HL-60/S4 treated with phorbol 12-myristate 13-acetate at 8.2 ng/mL for 4 days and 3 days (cell line): Measurements from ENCODE around the gene DIPK1A.
"Not testable (repeated sequence)": the region's sequence is repeated elsewhere in the genome, so short reads cannot be mapped to it uniquely, and the experiment has no call there.

ENCODE experiments used
- in situ Hi-C: fragments of 300-500 bp; cut with MboI; formaldehyde crosslinking; loops from 2 replicates; pipeline ENCODE4 v1.15.0; 2022; ENCODE audit warnings: low sequenced_read_pairs

Gene DIPK1A

GRCh38 chr1:92985101-92985500 lies 23.8 kb upstream of the DIPK1A start:
- in situ Hi-C loops = no loop called here

GRCh38 chr1:92980732-92981647 lies 19.7 kb upstream of the DIPK1A start:
- in situ Hi-C loops = no loop called here

DNA sequence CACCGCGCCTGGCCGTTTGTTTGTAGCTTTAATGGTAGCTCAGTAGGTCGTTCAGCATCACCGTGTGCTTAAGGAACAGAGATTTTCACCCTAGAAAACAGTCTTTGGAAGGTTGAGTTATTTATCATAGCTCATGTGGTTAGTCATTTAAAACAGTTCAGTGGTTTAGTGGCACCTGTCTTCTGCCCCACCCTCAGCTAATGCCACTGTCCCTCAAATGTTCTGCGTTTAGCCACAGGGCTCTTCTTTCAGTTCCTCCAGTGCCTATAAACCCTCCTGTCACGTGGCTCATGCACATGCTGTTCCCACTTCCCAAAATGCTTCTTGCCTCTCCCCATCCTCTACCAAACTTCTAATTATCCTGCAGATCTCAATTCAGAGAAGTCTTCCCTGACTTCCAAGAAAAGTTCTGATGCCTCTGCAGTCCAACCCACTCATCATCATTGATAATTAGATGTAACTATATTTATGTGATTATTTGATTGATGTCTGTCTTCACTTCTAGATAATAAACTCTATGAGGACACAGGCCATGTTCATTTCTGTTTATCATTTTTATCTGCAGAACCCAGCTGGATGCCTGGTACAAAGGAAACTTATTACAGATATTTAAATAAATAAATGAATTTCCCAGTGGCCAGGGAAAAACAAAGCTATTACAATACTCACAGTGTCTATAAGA lies 14.4 kb upstream of the DIPK1A start:
- in situ Hi-C loops = no loop called here

GRCh38 chr1:92974112-92974511 lies 12.8 kb upstream of the DIPK1A start:
- in situ Hi-C loops = not testable (repeated sequence)

DNA sequence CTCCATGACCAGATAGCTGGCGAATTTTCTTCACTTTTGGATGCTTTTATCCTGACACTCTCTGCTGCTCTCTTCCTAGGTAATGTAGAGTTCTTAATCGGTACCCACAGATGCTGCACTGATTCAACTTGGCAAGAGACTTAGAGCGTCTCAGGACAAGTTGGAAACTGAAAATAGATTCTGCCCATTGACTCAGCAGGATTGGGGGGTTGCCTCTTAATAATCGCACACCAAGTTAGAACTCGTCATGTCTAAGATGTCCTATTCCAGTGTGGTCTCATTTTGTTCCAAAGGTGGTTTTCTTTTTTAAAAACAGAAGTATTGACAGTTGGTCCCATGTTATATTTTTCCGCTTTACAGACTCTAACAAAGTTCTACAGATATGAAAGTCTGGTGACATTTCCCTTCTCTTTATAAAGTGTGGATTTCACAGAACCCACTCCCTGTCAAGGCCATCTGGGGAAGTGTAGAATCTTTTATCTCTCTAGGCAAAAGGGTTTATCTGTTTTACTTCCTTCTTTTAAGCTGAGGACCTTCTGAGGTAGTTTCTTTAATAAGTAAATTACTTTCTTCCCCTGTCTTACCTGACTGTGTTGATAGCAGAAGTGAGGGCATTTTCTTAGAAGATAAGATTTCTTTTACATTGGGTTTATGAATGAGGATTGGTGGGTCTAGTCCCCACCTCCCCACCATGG lies 12.1 kb upstream of the DIPK1A start:
- in situ Hi-C loops = no loop called here

- in situ Hi-C loops = no loop called here
Measured at GRCh38 chr1:92972409-92973129, 11.3 kb upstream of the DIPK1A start.

GRCh38 chr1:92971932-92972331 lies 10.7 kb upstream of the DIPK1A start:
- in situ Hi-C loops = not testable (repeated sequence)

DNA sequence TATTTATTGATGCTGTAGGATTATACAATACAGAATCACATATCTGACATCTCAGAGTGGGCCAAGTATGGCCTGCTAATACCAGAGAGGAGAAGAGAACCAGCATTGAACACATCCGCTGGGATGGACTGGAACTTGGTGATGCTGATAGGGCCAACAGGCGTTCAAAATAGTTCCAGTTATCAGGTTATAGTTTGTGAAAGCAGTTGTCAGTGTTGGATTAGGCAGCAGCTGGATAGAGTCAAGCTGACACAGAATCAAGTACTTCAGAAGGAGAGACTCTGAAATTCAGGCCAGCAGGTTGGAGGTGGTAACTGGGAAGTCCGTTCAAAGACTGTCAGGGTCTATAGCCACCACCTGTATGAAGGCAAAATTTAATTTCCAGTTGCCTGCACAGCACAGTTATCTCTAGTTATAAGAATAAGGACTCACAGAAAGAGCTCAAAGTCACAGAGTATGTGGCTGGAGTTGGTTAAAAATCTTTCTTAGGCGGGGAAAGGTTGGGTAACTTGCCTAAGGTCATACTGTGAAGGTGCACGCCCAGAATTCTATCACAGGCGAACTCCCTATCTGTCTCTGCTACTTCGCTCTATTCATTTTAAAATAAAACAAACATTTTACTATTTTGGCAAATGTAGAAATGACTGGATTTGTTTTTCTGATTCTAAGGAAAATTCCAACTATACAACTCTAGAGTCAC lies 9.9 kb upstream of the DIPK1A start:
- in situ Hi-C loops = no loop called here

GRCh38 chr1:92969517-92969916 lies 8.3 kb upstream of the DIPK1A start:
- in situ Hi-C loops = no loop called here

DNA sequence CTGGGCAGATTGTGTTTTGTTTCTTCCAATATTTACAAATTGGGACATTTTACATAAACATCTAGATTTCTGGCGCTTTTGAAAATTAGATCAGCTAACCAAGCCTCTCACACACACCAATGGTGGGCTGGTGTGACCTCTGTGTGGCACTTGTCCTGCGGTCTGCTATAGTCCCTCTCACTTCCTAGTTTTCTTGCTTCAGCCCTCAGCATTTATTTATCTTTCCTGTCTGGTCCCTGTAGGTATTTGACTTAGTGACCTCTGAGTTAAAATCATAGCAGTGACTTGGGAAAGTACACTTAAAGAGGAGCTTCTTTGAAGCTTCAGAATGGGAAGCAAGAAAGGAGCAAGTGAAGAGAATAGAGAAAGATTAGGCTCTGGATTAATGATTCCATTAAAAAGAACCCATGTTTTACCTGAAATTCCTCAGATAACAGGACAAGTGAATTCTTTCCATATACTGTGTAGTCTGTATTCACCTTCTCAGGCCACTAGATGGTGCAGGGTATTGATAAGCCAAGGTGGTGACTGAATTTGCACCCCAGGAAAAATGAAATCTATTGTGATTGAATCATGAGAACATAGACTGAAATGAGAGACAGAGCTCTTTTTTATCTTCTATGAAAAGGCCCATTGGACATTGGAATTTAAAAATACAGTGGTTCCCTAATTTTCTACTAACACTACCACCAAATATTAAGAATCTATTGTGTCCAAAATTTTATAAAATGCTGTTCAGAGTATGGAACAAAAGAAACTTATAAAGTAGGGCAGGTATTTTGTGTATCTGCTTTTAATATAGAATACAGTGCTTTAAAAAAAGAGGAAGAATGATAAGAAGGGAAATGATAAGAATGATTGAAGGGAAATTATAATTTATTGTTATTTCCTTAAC lies 7.1 kb upstream of the DIPK1A start:
- in situ Hi-C loops = no loop called here

- in situ Hi-C loops = no loop called here
Measured at GRCh38 chr1:92964998-92965397, 3.7 kb upstream of the DIPK1A start.

- in situ Hi-C loops = no loop called here
Measured at GRCh38 chr1:92964316-92964715, 3.1 kb upstream of the DIPK1A start.

DNA sequence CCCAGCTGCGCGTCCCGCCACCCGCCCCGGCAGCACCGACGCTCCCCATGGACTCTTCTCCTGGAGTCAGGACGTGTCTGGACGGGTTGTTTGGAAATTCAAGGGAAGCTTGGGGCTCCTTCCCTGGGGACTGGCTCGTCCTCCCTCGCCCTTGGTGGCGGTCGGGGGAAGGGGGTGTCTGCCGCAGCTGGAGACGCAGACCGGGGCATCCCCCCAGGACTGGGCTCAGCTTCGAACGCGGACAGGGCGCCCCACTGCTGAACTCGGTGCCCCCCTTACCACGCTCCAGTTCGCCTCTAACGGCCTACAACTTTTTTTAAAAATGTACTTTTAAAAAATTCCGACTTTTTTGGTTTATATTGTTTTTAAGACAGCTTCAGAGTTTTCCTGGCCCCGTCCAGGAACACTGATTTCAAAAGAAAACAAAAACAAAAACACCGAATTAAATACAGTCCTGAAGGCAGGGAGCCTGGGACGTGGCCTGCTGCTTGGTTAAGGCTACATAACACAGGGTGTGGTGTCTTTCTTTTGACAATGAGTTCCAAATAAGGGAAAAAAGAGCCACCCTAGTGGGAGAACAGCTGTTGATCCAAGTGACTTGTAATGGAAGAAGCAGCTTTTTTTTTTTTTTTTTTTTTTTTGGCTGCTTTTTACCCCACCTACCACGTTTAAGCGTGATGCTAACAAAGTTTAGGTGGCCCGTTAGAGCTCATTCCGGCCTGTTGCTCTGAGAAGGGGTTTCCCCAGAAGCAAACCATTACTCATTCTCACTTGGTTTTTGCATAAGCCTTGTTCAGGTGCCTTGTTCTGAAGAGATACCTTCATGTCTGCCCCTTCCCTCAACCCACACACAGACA lies 862 bp upstream of the DIPK1A start:
- in situ Hi-C loops = no loop called here

DNA sequence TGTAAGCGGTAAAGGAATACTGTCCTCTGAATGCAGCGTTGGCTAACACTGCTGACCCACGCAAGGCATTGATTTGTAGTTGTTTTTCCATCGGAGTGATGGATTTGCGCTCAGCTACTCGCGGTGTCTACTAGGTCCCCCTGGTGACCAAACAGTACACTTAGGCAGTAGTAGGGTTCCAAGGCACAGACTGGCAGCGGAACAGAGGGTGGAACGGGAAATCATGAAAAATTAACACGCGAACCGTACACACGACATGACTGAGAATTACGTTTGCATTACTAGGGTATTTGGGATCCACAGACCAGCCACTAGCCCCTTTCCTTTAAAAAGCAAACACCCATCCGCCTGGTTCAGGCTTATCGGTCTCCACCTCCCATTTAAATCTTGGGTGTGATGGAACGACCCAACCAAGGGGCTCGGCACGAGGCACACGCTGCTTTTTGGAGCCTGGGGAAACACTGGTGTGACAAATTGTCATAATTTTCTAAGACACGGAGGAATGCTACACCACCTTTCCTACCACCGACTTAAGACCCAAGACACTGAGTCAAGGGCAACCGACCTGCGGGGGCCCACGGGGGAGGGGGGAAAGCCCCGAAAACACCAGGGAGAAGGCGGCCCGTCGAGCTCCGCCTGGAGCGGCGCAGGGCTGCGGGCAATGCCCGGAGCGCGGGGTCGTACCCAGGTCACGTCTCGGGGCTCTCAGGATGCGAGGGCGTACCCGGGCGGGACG lies 699 bp downstream of the DIPK1A start:
- in situ Hi-C loops = no loop called here

- in situ Hi-C loops = no loop called here
Measured at GRCh38 chr1:92958203-92958970, 2.9 kb downstream of the DIPK1A start.

DNA sequence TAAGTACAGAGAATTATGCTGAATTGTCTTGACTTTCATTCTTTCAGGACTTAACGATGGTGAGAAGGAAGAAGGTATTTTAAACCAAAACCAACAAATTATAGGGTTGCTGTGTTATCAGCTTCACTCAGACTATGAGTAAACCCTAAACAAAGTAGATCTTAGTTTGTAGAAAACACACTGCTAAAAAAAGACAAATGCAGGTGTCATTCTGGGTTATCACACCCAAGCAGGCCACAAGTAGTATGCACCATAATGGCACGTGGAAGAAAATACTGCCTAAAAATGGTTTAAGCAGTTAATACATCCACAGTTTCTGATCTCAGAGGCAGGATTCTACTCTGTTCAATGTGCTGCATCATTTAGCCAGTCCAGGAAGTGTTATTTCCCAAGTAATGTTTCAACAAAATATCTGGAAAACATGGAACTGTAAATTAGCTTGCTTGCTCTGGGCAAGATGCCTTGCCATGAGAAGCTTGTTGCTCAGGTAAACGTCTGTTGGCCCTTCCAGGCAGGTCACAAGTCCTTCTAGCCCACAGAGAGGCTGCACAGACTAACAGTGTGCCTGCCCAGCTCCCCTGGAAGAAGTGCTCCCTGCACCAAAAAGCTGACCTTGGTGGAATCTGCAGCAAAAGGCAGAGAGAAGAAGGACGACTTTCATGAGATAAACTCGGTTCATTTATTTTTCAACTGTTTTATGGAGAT lies 4.1 kb downstream of the DIPK1A start:
- in situ Hi-C loops = no loop called here
